Smooth muscle cell of the pulmonary artery (primary cell): ENCODE measurements around the gene CRB1. TPM values are rescaled to one million over a fixed set of nuclear protein-coding genes. Genes with fewer than 3 reads are reported as not detected.

Experiments used
- total RNA-seq: library from RNA; depleted of rRNA; stranded (reverse); fragments of >200 nt; gene quantifications from 2 replicates; pipeline ENCODE4 v1.2.3, GENCODE V29; 2014

CRB1 gene
- total RNA-seq = 0.33 and 0.46 TPM in 2 replicates

GRCh38 chr1:197268012-197268411 lies at the start of gene CRB1:
TSS of gene CRB1 (plus strand) at chr1:197268252. CDS start at chr1:197268413, 161 bp downstream.

Other genes with a start within 250 kb of the CRB1 start
- not detected in 2 replicates for gene F13B, start 201.0 kb upstream of the CRB1 start, total RNA-seq
- 4.3 and 15.1 TPM in 2 replicates for gene ASPM, start 121.6 kb upstream of the CRB1 start, total RNA-seq
- 15.5 and 19.6 TPM in 2 replicates for gene ZBTB41, start 67.0 kb upstream of the CRB1 start, total RNA-seq